GM21526 (cell line): ENCODE data around the gene ARSK.

Experiments
- ATAC-seq: cut with Tn5 transposase; IDR thresholded peaks from one replicate; pipeline ENCODE4 v1.9.1; 2021; ENCODE audit warnings: moderate library complexity; ENCODE audit not compliant: unreplicated experiment, low FRiP score

ARSK gene, protein sequence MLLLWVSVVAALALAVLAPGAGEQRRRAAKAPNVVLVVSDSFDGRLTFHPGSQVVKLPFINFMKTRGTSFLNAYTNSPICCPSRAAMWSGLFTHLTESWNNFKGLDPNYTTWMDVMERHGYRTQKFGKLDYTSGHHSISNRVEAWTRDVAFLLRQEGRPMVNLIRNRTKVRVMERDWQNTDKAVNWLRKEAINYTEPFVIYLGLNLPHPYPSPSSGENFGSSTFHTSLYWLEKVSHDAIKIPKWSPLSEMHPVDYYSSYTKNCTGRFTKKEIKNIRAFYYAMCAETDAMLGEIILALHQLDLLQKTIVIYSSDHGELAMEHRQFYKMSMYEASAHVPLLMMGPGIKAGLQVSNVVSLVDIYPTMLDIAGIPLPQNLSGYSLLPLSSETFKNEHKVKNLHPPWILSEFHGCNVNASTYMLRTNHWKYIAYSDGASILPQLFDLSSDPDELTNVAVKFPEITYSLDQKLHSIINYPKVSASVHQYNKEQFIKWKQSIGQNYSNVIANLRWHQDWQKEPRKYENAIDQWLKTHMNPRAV

DNA sequence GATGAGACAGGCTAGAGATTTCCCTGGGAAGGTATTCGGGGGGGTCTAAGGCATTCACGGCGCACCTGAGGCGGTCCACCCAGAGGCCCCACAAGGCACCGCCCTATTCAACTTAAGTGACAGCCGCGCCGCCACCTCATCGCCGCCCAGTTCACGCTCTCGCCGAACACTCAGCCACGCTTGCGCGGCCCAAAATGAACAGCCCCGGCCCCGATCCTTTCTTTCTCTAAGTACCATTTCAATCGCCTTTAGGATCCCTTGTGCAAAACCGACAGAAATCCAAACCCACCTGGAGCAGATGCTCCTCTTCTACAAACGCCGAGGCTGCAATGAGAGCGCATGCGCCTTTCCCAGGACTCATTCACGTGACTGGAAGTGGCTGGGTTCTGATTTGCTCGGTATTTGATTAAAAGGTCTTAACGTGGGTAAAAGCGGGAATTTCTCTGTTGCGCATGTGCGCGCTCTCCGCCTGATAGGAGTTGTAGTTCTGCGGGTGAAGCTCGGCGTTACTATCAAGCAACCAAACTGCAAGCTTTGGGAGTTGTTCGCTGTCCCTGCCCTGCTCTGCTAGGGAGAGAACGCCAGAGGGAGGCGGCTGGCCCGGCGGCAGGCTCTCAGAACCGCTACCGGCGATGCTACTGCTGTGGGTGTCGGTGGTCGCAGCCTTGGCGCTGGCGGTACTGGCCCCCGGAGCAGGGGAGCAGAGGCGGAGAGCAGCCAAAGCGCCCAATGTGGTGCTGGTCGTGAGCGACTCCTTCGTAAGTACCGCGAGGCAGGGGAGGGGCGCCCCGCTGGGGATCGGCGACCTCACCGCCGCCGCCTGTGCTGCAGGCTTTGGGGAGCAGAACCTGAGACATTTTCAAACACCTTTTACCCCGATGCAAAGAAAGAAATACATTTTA is at the start of gene ARSK, which contains the start of gene SKIC3:
Gene ARSK, plus strand, starts transcription at position 455 of the 902 bp plus-strand sequence. Its CDS starts 178 bp downstream, at position 633.
Gene SKIC3, minus strand, starts transcription at position 331 of the 902 bp plus-strand sequence. CDS start 7,827 bp downstream, outside the sequence.
- peak; percentile 87 for ATAC-seq

DNA sequence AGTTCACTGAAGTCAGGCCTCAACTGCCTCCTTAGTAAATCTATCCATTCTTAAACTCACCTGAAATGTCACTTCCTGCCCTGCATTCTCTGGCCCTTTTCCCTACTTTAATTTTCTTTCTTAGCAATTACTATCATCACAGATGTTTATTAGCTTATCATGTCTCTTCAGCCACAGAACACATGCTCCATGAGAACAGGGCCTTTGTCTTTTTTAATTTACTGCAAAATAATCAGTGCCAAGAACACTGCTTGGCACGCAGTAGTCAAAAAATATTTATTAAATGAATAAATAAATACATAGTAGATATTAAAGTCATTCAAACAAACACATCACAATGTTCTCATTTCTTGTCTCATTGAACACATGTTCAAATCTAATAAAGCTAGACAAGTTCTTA is 46.4 kb upstream of the ARSK start:
- no peak for ATAC-seq

DNA sequence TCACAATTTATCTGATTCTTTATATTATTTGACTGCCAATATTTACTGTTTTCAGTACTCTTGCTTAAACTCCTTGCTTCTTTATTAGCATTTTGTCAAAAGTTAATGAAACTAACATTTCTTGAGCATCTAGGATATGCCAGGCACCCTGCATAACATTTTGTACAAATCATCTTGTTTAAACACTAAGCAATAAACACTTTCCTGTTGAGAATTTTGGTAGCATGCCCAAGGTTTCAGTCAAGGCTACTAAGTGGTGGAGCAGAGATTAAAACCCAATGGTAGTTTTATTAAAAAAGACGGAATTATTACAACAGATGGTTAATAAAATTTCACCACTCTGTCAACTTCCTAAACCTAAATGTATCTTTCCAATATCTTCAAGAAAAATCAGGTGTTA is 43.3 kb upstream of the ARSK start:
- ATAC-seq = no peak

DNA sequence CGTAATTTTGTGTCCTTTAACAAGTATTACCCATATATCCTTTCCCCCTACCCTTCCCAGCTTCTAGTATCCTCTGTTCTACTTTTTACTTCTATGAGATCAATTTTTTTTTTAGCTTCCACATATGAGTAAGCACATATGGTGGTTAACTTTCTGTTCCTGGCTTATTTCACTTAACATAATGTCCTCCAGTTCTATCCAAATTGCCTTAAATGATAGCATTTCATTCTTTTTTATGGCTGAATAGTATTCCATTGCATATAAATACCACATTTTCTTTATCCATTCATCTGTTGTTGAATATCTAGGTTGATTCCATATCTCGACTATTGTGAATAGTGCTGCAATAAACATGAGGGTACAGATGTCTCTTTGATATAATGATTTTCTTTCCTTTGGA is 36.5 kb upstream of the ARSK start:
- ATAC-seq = no peak

DNA sequence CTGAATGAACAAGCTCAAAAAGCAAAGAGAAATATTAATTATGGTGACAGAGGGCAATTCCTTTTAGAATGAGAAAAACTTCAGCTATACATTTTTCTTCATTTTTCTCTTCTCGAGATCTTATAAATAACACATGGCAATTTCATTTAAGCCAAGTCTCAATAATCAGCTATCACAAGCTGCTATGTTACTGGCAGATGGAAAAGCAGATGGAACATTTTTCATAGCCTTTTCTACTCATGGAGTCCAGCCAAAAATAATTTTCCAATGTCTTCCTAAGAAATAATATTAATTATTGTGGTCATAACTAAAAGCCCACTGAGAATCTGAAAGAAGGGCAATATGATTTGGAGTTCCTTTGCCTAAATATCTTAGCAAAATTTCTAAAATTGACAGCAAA is 35.8 kb upstream of the ARSK start:
- no peak for ATAC-seq

DNA sequence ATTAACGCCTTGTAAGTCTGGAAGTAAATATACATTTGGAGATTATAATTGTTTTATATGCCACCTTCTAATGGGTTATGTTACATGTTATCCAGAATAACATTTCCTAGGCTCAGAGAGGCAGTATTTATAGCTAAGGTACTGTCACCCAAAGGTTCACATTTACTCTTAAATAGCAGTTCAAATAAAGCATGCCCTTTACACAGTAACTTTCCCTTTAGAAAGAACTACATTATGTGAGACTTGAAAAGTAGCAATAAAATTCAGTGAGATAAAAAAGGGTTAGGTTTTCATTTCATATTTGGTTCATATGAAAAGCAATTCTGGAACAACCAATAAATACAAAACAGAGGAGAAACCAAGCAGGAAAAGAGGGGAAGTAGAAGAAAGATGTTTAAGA is 35.2 kb upstream of the ARSK start:
- ATAC-seq = no peak

DNA sequence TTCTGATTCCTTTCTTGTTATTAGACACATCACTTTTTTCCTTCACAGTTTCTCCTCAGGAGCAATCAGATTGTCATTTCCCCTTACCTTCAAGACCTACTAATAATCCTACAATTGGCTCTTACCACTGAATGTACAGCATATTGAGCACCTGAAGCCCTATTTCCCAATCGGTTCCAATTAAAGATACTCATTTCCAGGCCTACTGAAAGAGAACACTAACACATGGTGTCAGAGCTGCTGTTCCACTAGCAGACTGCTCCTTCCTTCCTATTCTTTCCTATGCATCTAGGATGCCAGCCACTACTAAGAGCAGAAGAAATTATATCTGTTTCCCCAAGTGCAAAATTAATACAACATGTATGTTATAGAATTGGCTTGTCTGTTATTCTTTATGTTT is 34.7 kb upstream of the ARSK start:
- no peak for ATAC-seq

DNA sequence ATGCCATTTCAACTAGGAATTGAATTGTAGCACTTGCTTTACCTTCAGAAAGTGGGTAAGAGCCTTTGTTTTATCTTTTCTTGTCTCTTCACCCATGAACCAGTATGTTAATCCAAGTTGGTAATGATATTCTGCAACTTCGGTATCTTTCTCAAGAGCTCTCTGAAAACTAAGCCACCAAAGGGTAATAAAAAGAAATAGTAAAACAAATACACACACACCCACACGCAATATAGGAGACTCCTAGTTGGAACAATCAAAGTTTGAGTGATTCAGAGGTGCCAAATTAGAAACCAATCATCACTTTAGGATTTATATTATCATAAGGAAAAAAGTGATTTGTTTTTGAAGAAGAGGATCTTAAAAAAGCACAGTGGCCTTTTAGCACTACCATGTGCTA is 30.5 kb upstream of the ARSK start:
- ATAC-seq = no peak

DNA sequence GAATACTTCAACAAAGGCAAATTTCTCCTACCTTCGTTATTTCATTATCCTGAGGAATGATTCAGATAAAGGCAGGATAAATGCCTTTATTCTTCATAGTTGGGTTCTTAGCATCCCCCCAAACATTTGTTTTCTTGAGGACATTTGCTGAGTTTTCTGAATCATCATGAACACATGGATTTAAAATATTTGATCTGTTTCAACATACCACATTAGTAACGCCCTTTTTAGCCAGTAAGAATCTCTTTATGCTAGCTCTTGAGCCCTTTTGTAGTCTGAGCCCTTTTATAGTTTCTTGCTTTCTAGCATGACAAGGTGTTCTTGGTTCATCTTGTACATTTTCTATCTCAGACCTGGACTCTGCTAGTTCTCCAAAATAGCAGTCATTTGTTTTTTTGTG is 28.0 kb upstream of the ARSK start:
- no peak for ATAC-seq

DNA sequence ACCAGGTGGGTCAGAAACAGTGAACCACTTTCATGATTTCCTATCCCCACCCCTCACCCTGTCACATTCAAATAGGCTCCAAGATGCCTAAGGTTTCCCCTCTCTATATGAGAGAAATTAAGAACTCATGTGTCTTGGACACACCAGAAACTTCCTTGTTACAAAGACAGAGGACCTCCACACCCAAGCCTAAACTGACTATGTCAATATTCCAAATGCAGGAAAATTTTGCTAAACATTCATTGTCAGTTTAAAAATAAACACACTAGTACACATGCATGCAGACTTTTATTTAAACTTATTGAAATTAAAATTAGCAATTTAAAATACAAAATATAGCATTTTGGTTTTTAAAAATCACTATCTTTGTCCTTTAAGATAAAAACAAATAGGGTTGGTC is 26.3 kb upstream of the ARSK start:
- no peak for ATAC-seq

DNA sequence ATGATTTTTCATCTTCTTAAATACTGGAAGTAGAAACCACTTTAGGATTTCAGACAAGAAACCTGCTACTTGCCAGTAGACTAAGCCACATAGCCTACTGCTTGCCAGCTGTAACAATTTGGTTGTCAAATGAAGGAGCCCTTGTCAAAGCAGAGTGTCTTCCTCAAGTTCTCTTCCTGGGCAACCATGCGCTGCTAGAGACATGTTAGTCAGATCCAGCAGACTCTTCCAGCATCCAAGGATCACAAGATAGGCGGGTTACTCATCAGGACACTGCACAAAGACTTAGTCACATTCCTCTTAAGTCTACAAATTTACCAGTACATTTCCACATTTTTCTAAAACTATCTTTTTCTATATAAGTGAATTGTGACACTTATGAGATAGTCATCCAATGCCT is 24.5 kb upstream of the ARSK start:
- no peak for ATAC-seq

DNA sequence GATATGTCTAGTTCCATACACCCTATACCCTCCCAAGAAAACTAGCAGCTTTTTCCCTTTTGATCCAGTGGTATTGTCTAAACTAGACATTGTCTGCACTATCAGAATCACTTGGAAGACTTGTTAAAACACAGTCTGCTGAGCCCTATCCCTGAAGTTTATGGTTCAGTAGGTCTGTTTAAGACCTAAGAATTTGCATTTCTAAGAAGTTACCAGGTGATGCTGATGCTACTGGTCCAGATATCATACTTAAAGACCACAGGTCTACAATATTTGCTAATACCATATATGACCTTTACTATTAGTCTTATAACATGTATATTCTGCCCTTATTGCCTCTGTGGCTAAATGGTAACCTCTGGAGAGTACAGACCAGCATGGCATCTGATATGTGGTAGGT is 23.4 kb upstream of the ARSK start:
- no peak for ATAC-seq

DNA sequence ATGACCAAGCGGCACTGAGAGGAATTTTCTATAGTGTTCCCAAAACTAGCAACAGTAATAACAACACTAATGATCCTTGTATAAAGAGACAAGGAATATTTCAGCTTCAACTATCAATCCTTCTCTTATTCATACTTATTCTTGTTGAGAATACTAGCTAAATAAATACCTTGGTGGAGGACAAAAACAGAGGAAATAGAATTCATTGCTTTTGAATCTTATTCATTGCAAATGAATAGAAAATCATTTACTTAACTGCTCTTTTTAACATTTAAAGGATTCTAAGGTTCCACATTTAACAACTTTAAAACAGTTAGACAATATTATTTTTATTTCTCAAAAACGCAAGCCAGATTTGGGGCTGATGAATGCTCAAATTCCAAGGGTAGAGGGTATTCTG is 22.5 kb upstream of the ARSK start:
- ATAC-seq = no peak

DNA sequence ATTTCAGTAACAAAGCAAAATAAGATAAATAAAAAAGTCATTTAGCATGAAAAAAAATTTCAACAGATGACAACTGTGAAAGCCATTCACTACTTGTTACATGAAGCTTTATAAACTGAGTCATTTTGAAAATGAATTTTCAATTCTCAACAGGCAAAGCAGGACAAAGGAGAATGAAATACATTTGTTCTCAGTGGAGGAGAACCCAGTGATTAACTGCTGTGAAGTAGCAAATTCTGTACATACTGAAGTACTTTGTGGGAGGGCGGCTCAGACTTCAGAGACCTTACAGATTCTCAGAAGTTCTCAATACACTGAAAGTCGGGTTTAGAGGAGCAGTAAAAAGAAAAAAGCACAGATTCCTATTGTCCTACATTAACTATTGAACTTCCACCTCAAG is 21.8 kb upstream of the ARSK start:
- ATAC-seq = no peak

DNA sequence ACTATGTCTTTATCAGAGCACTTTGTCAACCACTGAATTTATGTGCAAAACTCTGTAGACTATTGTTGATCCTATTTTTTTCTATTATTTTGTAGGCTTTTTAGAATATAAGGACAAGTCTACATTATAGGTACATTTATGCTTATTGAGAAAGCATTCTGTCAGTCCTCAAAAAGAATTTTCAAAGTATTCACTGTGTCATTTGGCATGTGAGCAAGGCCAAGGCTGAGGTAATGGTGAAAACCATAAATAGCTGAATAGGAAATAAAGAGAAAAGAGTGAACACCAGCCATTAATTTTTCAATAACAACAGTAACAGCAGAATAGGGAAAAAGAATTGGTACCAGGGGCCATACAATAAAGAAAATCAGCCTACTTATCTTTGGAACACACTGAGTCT is 21.1 kb upstream of the ARSK start:
- ATAC-seq = no peak

DNA sequence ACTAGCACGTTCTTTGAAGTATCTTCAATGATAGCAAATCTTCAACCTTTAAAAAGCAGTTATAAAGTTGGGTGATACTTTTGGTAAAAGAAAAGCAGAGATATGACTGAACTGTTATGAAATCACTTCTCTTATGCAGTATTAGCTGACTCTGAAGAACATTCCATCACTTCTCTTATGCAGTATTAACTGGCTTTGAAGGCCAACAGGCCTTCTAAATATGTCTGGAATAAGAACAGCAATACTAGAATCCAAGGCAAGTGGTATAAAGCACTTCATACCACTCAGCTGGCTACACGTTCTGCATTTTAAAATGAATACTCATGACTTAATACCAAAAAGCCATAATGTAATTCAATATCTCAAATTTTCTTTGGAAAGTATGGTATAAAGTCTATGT is 17.4 kb upstream of the ARSK start:
- no peak for ATAC-seq

DNA sequence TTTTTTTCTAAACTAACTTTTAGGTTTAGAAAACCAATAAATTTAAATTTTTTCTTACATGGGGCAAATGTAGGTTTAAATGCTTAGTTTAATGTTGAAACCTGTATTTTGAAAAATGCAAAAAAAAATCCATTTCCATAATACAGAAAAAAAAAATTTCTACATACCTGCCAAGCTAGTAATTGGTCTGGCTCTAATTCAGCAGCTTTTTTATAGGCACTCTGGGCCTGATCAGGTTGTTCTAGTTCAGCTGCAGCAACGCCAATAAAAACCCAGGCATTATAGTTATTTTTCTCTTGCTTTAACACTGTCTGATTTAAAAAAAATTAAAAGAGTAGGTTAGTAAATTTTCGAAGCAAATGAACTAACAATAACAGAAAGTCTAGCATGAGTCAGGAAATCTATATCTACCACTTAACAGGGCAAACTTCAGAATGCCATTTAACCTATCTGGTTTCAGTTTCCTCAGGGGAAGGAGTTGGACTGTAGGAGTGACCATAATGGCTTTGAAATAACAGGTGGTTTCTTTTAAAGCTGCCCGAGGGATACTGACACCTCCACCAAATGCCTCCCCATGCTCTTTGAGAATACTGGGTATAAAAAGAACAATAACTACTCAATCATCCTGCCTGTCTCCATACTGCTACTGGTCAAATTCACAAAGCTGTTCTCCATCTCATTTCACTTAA is 11.7 kb upstream of the ARSK start:
- ATAC-seq = no peak

DNA sequence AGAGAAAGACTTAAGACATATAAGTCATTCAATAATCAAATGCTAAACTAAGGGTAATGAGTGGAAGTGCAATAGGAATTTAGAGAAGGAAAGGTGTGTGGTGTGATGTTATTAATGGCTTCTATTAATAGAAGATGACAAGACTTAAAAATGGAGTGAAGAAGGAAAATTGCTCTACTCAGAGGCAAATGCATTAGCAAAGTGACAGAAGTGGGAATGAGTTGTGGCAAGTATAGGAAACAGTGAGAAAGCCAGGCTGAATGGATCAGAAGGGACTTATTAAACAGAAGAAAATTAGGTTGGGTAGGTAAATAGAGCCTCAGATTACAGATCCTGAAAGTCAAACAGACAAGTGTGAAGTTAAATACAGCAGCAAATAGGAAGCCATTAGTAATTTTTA is 5.9 kb upstream of the ARSK start:
- no peak for ATAC-seq

DNA sequence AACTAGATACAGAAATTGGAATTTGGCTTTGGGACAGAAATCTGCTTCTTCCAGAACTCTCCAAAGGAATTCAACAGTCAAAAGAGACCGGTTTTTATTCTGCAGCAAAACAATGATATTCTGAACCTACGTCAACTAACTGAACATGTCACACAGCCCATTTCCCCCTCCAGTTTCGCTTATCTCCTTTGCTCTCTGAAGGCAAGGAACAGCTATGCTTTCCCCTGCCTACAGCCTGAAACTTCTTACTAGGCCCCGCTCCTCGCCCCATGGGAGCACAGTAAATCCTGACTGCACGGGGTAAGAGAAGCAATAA is 612 bp upstream of the ARSK start:
- ATAC-seq = peak; percentile 31

DNA sequence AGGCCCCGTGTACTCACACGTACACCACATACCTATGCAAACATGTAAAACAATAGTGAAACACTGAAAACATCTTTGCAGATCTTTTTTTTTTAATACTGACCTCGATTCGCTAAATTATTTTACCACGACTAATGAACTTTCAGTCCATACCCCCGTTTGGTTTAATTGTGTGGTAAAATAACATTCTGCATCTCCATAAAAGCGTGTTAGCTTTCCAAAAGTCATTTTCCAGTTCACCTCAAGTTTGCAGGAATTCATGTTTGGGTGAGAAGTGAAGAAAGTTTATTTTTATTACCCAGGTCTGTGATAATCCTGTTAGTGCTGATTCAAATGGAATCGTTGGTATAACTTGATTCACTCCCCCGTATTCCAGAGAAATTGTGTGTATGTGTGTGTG is 652 bp downstream of the ARSK start:
- no peak for ATAC-seq

DNA sequence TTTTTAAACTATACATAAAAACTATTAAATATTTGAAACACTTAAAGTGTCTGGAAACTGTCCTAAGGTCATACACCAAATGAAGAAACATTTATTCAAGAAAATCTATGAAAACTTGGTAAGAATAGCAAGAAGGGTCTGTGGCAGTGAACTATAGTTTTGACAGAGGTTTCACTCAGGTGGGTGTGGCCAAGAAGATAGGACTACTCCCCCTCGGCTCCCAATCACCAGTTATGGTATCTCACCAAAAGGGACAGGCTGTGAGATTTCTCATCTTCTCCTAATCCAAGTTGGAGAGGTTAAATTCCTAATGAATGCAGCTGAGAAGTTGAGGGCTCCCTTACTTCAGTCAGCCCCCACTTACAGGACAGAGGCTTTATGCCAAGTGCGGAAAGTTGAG is 2.9 kb downstream of the ARSK start:
- no peak for ATAC-seq
